ENCODE measurements around the gene TPCN1. TPM values are rescaled to one million over a fixed set of nuclear protein-coding genes. Genes with fewer than 3 reads are reported as not detected.

Gene TPCN1
- total RNA-seq, 3 donors from 2014 or later, result 89.9 to 133 (median 91.3) TPM

- Histone ChIP-seq H3K4me1 (ENCODE audit: low read depth) (no peaks in the 10 kb centered on the region), H3K4me3 (no peak overlapping the region), H3K9me3 (no peaks in the 10 kb centered on the region), H3K36me3 (ENCODE audit: low read depth) (no peaks in the 10 kb centered on the region)
- ATAC-seq, result no peak
- no peak for TF ChIP-seq CTCF (IDR thresholded peaks at IDR 0.05)
- no peak for DNase-seq
- intact Hi-C loops (cut with DNase I, micrococcal nuclease), result no loop called here
These were observed 95.9 kb downstream of the TPCN1 start for GRCh38 chr12:113317122-113317521.

GRCh38 chr12:113318046-113318656, 96.9 kb downstream of the TPCN1 start:
- TF ChIP-seq CTCF (IDR thresholded peaks at IDR 0.05), result no peak
- Histone ChIP-seq H3K4me3 (no peak overlapping the region), H3K36me3 (ENCODE audit: low read depth) (no peaks in the 10 kb centered on the region), H3K4me1 (ENCODE audit: low read depth) (no peaks in the 10 kb centered on the region), H3K9me3 (no peaks in the 10 kb centered on the region)
- ATAC-seq (no peak), DNase-seq (no peak)
- intact Hi-C loops (cut with DNase I, micrococcal nuclease), result no loop called here

GRCh38 chr12:113318900-113319628, 97.8 kb downstream of the TPCN1 start:
- intact Hi-C loops (cut with DNase I, micrococcal nuclease), result no loop called here
- DNase-seq, result no peak
- Histone ChIP-seq H3K36me3 (ENCODE audit: low read depth) (no peaks in the 10 kb centered on the region), H3K9me3 (no peaks in the 10 kb centered on the region), H3K4me1 (ENCODE audit: low read depth) (no peaks in the 10 kb centered on the region), H3K4me3 (no peak overlapping the region)
- ATAC-seq, result no peak
- TF ChIP-seq CTCF (IDR thresholded peaks at IDR 0.05), result no peak

DNA sequence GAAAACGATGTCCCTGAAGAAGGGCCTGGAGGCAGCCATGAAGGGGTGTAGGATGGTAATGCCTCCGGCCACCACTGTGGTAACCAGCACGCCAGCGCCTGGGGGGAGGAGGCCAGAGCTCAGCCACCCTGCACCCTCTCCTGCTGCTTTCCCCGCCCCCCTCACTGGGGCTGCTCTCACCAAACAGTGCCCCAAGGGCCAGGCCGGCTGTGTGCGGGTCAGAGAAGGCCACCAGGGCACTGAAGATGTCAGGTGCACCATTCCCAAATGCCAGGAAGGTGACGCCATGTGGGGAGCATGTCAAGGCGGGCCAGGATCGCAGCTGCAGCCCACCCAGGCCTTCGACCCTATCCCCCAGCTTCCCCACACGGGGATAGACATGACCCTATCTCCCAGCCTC, 99.1 kb downstream of the TPCN1 start:
- Histone ChIP-seq H3K9me3 (no peaks in the 10 kb centered on the region), H3K4me3 (no peak overlapping the region), H3K4me1 (ENCODE audit: low read depth) (no peaks in the 10 kb centered on the region), H3K36me3 (ENCODE audit: low read depth) (no peaks in the 10 kb centered on the region)
- intact Hi-C loops (cut with DNase I, micrococcal nuclease), result no loop called here
- no peak for ATAC-seq
- no peak for TF ChIP-seq CTCF (IDR thresholded peaks at IDR 0.05)
- DNase-seq, result no peak

GRCh38 chr12:113322343-113322742, 101.1 kb downstream of the TPCN1 start:
- Histone ChIP-seq H3K9me3 (no peaks in the 10 kb centered on the region), H3K4me3 (no peak overlapping the region), H3K36me3 (ENCODE audit: low read depth) (no peaks in the 10 kb centered on the region), H3K4me1 (ENCODE audit: low read depth) (peaks cover 3% of the 10 kb centered on the region)
- ATAC-seq (peak; percentile 33), DNase-seq (no peak)
- intact Hi-C loops (cut with DNase I, micrococcal nuclease), result no loop called here
- no peak for TF ChIP-seq CTCF (IDR thresholded peaks at IDR 0.05)

Data from mucosa of descending colon (tissue), 3 donors.